Neural cell (in vitro differentiated cells): ENCODE results near the gene ASB4.

ENCODE experiments used
- EZH2 ChIP-seq: fragments of 200-600, 300-800 bp; shearing (Covaris generic), sonication (generic); IDR thresholded peaks from 2 replicates; pipeline ENCODE4 v1.6.1; 2014; ENCODE audit warnings: antibody characterized with exemption, low read length, borderline replicate concordance, mild to moderate bottlenecking; ENCODE audit not compliant: insufficient read depth, poor library complexity, severe bottlenecking
- TF ChIP-seq, protein P1 (sequence below): fragments of 450-650 bp; IDR thresholded peaks from 2 replicates; pipeline ENCODE4 v1.5.1; 2014; ENCODE audit warnings: antibody characterized with exemption, mild to moderate bottlenecking, moderate library complexity; ENCODE audit not compliant: poor library complexity, severe bottlenecking

DNA sequence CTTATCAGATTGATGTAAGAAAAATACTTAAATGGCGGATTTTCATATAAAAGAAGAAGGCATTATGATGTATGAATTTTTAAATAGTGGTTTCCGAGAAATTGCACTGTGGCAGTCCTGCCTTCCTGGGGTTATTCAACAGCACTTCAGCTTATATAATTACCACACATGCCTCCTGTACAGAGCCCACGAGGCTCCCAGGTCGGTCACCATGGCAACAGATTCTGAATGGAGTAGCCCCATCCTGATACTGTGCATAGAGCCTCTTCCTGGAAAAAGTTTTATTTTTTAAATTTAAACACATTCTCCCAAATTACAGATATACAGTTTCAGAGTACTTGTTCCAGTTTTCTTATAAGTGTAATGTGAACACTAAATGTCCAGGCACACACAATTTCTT is 15.9 kb upstream of the ASB4 start:
- TF ChIP-seq, protein P1, sequence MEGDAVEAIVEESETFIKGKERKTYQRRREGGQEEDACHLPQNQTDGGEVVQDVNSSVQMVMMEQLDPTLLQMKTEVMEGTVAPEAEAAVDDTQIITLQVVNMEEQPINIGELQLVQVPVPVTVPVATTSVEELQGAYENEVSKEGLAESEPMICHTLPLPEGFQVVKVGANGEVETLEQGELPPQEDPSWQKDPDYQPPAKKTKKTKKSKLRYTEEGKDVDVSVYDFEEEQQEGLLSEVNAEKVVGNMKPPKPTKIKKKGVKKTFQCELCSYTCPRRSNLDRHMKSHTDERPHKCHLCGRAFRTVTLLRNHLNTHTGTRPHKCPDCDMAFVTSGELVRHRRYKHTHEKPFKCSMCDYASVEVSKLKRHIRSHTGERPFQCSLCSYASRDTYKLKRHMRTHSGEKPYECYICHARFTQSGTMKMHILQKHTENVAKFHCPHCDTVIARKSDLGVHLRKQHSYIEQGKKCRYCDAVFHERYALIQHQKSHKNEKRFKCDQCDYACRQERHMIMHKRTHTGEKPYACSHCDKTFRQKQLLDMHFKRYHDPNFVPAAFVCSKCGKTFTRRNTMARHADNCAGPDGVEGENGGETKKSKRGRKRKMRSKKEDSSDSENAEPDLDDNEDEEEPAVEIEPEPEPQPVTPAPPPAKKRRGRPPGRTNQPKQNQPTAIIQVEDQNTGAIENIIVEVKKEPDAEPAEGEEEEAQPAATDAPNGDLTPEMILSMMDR = no peak
- no peak for TF ChIP-seq EZH2
